IMR-90 (cell line): ENCODE measurements around the gene PRKN. TPM values are rescaled to one million over a fixed set of nuclear protein-coding genes. Genes with fewer than 3 reads are reported as not detected.

Experiments
- ATAC-seq: fragments of 200-7000 bp; cut with Tn5 transposase; 2 replicates; pipeline ENCODE4 v1.9.1; 2020; ENCODE audit warnings: low read depth, mild to moderate bottlenecking, moderate library complexity
- BruUV-seq: library from RNA; stranded (reverse); fragments of 400-500 nt; replicated peaks from 2 replicates; lab custom pipeline; 2021; lab: Mats Ljungman, UMichigan
- CTCF ChIA-PET: fragments of 300-600 bp; formaldehyde crosslinking; extraction: SDS; loops from one replicate; lab custom pipeline; 2021; ENCODE audit warnings: antibody characterized with exemption; lab: Yijun Ruan, JAX
- POLR2A ChIA-PET: fragments of 300-600 bp; sonication (Branson Sonifier 250); formaldehyde crosslinking; loops from one replicate; lab custom pipeline; 2022; ENCODE audit warnings: antibody characterized with exemption; ENCODE audit not compliant: unreplicated experiment; lab: Charles Lee
- DNase-seq: peaks from one replicate; pipeline ENCODE4 v3.0.0; 2013
- H2AFZ ChIP-seq: replicated peaks from 2 replicates; pipeline ENCODE3; 2013; ENCODE audit warnings: low read length, mild to moderate bottlenecking; ENCODE audit not compliant: poor library complexity
- H2AK5ac ChIP-seq: 2 replicates; pipeline ENCODE4 v1.6.1; 2013; ENCODE audit warnings: low read depth, low read length, inconsistent platforms
- H2AK9ac ChIP-seq: replicated peaks from 2 replicates; pipeline ENCODE3; 2013; ENCODE audit warnings: mild to moderate bottlenecking, low read depth, low read length, moderate library complexity; ENCODE audit not compliant: poor library complexity
- H2BK120ac ChIP-seq: 2 replicates; pipeline ENCODE4 v1.6.1; 2013; ENCODE audit warnings: low read depth, low read length, inconsistent platforms
- H2BK15ac ChIP-seq: 3 replicates; pipeline ENCODE4 v1.6.1; 2013; ENCODE audit warnings: low read depth, low read length, inconsistent platforms
- H2BK20ac ChIP-seq: 2 replicates; pipeline ENCODE4 v1.6.1; 2013; ENCODE audit warnings: low read depth, mild to moderate bottlenecking, inconsistent platforms, low read length, moderate library complexity
- H2BK5ac ChIP-seq: 2 replicates; pipeline ENCODE4 v1.6.1; 2013; ENCODE audit warnings: mild to moderate bottlenecking, low read depth, low read length, inconsistent platforms; ENCODE audit not compliant: poor library complexity, severe bottlenecking
- H3K14ac ChIP-seq: replicated peaks from 2 replicates; pipeline ENCODE4 v1.6.1; 2013; ENCODE audit warnings: low read depth, low read length, inconsistent platforms
- H3K18ac ChIP-seq: 2 replicates; pipeline ENCODE4 v1.6.1; 2013; ENCODE audit warnings: low read depth, low read length, control low read depth
- H3K23ac ChIP-seq: 2 replicates; pipeline ENCODE4 v1.6.1; 2013; ENCODE audit warnings: low read depth, low read length, inconsistent platforms
- H3K27ac ChIP-seq: 2 replicates; pipeline ENCODE4 v1.5.1; 2013; ENCODE audit warnings: mild to moderate bottlenecking, control low read depth, low read length; ENCODE audit not compliant: insufficient read depth
- H3K27me3 ChIP-seq: 2 replicates; pipeline ENCODE4 v1.6.1; 2013; ENCODE audit warnings: low read length; ENCODE audit not compliant: control insufficient read depth, insufficient read depth
- H3K36me3 ChIP-seq: 2 replicates; pipeline ENCODE4 v1.6.1; 2013; ENCODE audit warnings: low read length, mixed read lengths; ENCODE audit not compliant: control insufficient read depth, insufficient read depth
- H3K4ac ChIP-seq: 2 replicates; pipeline ENCODE4 v1.6.1; 2013; ENCODE audit warnings: low read depth, low read length, inconsistent platforms
- H3K4me1 ChIP-seq: 2 replicates; pipeline ENCODE4 v1.6.1; 2013; ENCODE audit warnings: low read length, mixed read lengths; ENCODE audit not compliant: control insufficient read depth, insufficient read depth
- H3K4me2 ChIP-seq: 2 replicates; pipeline ENCODE4 v1.6.1; 2013; ENCODE audit warnings: low read depth, mild to moderate bottlenecking, control low read depth, low read length, moderate library complexity
- H3K4me3 ChIP-seq: 2 replicates; pipeline ENCODE4 v1.5.1; 2013; ENCODE audit warnings: low read depth, mild to moderate bottlenecking, control low read depth, low read length, moderate library complexity; ENCODE audit not compliant: insufficient read depth
- H3K56ac ChIP-seq: 2 replicates; pipeline ENCODE4 v1.6.1; 2013; ENCODE audit warnings: low read length, inconsistent platforms; ENCODE audit not compliant: insufficient read depth; ENCODE audit errors: extremely low read depth
- H3K79me1 ChIP-seq, 2 experiments: 2 replicates each; pipeline ENCODE4 v1.6.1; 2013; ENCODE audit warnings: low read length in 2 of 2, inconsistent platforms in 1 of 2, low read depth in 1 of 2
- H3K9ac ChIP-seq: 2 replicates; pipeline ENCODE4 v1.6.1; 2013; ENCODE audit warnings: low read depth, low read length, control low read depth
- H3K9me1 ChIP-seq: 2 replicates; pipeline ENCODE4 v1.6.1; 2013; ENCODE audit warnings: low read length, inconsistent platforms; ENCODE audit not compliant: insufficient read depth
- H3K9me3 ChIP-seq: 2 replicates; pipeline ENCODE4 v1.6.1; 2013; ENCODE audit warnings: low read length; ENCODE audit not compliant: control insufficient read depth, insufficient read depth
- H4K20me1 ChIP-seq: 2 replicates; pipeline ENCODE4 v1.6.1; 2013; ENCODE audit warnings: low read length, inconsistent platforms; ENCODE audit not compliant: insufficient read depth
- H4K5ac ChIP-seq: 2 replicates; pipeline ENCODE4 v1.6.1; 2013; ENCODE audit warnings: mild to moderate bottlenecking, low read depth, low read length, control low read depth
- H4K8ac ChIP-seq, 2 experiments: 2 replicates each; pipeline ENCODE4 v1.6.1; 2013; ENCODE audit warnings: low read depth in 2 of 2, low read length in 2 of 2, control low read depth in 1 of 2, inconsistent platforms in 1 of 2
- H4K91ac ChIP-seq: 2 replicates; pipeline ENCODE4 v1.6.1; 2013; ENCODE audit warnings: low read depth, low read length, inconsistent platforms; ENCODE audit not compliant: insufficient read depth
- RCOR1 ChIP-seq: IDR thresholded peaks from 2 replicates; pipeline ENCODE4 v1.6.1; 2012; ENCODE audit warnings: mild to moderate bottlenecking, low read length, improper control_type of control experiment; ENCODE audit not compliant: insufficient replicate concordance
- RFX5 ChIP-seq: IDR thresholded peaks from 2 replicates; pipeline ENCODE4 v1.8.0; 2012; ENCODE audit warnings: low read depth, mild to moderate bottlenecking, low read length, moderate library complexity
- WGBS, 2 experiments: methylation state at CpG; one replicate each; pipeline versions ENCODE4 v1.1.5 to v1.1.7; 2013; ENCODE audit warnings: missing lambda C conversion rate in 2 of 2; ENCODE audit not compliant: insufficient read length in 1 of 2; ENCODE audit errors: extremely low coverage in 2 of 2; 5-methylcytosine and 5-hydroxymethylcytosine counted together
- dilution Hi-C: fragments of 300-500 bp; cut with HindIII; formaldehyde crosslinking; loops from one replicate; pipeline ENCODE4 v1.14.3; 2018; ENCODE audit warnings: low sequenced_read_pairs; ENCODE audit not compliant: unreplicated experiment
- in situ Hi-C: fragments of 300-500 bp; cut with MboI; formaldehyde crosslinking; loops from 3 replicates; pipeline ENCODE4 v1.14.3; 2019; ENCODE audit warnings: low sequenced_read_pairs, inconsistent platforms, mixed read lengths
- intact Hi-C: fragments of 100-400 bp; cut with micrococcal nuclease; formaldehyde crosslinking; loops from 2 replicates; pipeline ENCODE4 v1.10.0; 2022
- polyA plus RNA-seq, 3 experiments: library from polyadenylated mRNA; depleted of rRNA; stranded (reverse); fragments of >200 nt; gene quantifications; 2 replicates each; pipeline ENCODE4 v1.2.3, GENCODE V29; 2012; ENCODE audit warnings: low replicate concordance in 1 of 3
- total RNA-seq: library from RNA; depleted of rRNA; stranded (reverse); fragments of >200 nt; gene quantifications from 2 replicates; pipeline ENCODE4 v1.2.3, GENCODE V29; 2012

The PRKN gene
- total and polyA plus RNA-seq, 2 of the 4 experiments (the other 2 are of a cell fraction), result 0.15 to 0.18 TPM

- H3K18ac ChIP-seq, result no peak overlapping the region
- no TSS peak for BruUV-seq
- ChIA-PET POLR2A (no interaction called here), CTCF (no interaction called here)
- no peak overlapping the region for H4K5ac ChIP-seq
- no peak overlapping the region for H2AFZ ChIP-seq
- DNase-seq (no peak), ATAC-seq (no peak)
- H3K9ac ChIP-seq, result no peak overlapping the region
- H3K4me3 ChIP-seq, result no peak overlapping the region
- H3K4ac ChIP-seq, result no peak overlapping the region
- no peaks in the 10 kb centered on the region for H4K20me1 ChIP-seq
- H3K79me1 ChIP-seq, result no peaks in the 10 kb centered on the region
- peaks cover 3% of the 10 kb centered on the region; the same call in 1 of the 2 replicates for H3K9me3 ChIP-seq
- H4K8ac ChIP-seq, result no peak overlapping the region
- no peak overlapping the region for H2AK5ac ChIP-seq
- no peak overlapping the region for H3K14ac ChIP-seq
- H3K27ac ChIP-seq, result no peak overlapping the region
- no peak overlapping the region for H3K4me2 ChIP-seq
- H3K23ac ChIP-seq, result no peak overlapping the region
- H3K56ac ChIP-seq, result no peak overlapping the region
- no CpG with 5 or more reads among the region's 4 CpGs for WGBS, 2 experiments
- in situ Hi-C loops, result loop anchor here (25.0 kb wide), 2 partner anchors 1332 to 2007 kb away; partner anchors contain the start of genes PACRG, PRKN and QKI
- no peak overlapping the region for H2BK5ac ChIP-seq
- H3K9me1 ChIP-seq, result no peaks in the 10 kb centered on the region
- no peak overlapping the region for H2AK9ac ChIP-seq
- intact Hi-C loops, result no loop called here
- no peak for TF ChIP-seq RFX5
- no peak for TF ChIP-seq RCOR1
- H2BK20ac ChIP-seq, result no peak overlapping the region
- no peaks in the 10 kb centered on the region for H3K27me3 ChIP-seq
- H4K91ac ChIP-seq, result no peak overlapping the region
- no peaks in the 10 kb centered on the region for H3K36me3 ChIP-seq
- dilution Hi-C loops, result no loop called here
- no peaks in the 10 kb centered on the region for H3K4me1 ChIP-seq
- H2BK120ac ChIP-seq, result no peak overlapping the region
- H2BK15ac ChIP-seq, result no peak overlapping the region
These were observed 1322.1 kb downstream of the PRKN start for GRCh38 chr6:161405418-161405817.
